Type B pancreatic cell (in vitro differentiated cells): ENCODE results near the gene CDH12. TPM values are rescaled to one million over a fixed set of nuclear protein-coding genes. Genes with fewer than 3 reads are reported as not detected.

Experiments
- DNase-seq: peaks from one replicate; pipeline ENCODE4 v3.0.0; 2021; ENCODE audit warnings: mixed read lengths; ENCODE audit not compliant: unreplicated experiment; ENCODE audit errors: extremely low spot score
- H3K27ac Mint-ChIP-seq: 2 replicates; pipeline ENCODE4 v1.8.0; 2021; ENCODE audit warnings: mild to moderate bottlenecking, mixed read lengths
- H3K27me3 Mint-ChIP-seq: 2 replicates; pipeline ENCODE4 v1.8.0; 2021; ENCODE audit warnings: mixed read lengths
- H3K36me3 Mint-ChIP-seq: 2 replicates; pipeline ENCODE4 v1.8.0; 2021; ENCODE audit warnings: mixed read lengths
- H3K4me1 Mint-ChIP-seq: one replicate; pipeline ENCODE4 v1.8.0; 2021; ENCODE audit warnings: mixed read lengths; ENCODE audit not compliant: unreplicated experiment
- H3K4me3 Mint-ChIP-seq: 2 replicates; pipeline ENCODE4 v1.8.0; 2021; ENCODE audit warnings: mild to moderate bottlenecking, mixed read lengths
- H3K9me3 Mint-ChIP-seq: 2 replicates; pipeline ENCODE4 v1.8.0; 2021; ENCODE audit warnings: mixed read lengths
- CTCF ChIP-seq: fragments of 200-600 bp; sonication (generic); conservative IDR thresholded peaks from 2 replicates; pipeline ENCODE4 v1.5.0; 2021; ENCODE audit warnings: antibody characterized with exemption, mild to moderate bottlenecking
- total RNA-seq: library from RNA; stranded (reverse); gene quantifications from 2 replicates; pipeline ENCODE4 v1.2.1, GENCODE V29; 2021; ENCODE audit warnings: low replicate concordance

CDH12 gene
- total RNA-seq, 1 donor from 2014 or later = 10.2 TPM

- DNase-seq = no peak
- Mint-ChIP-seq H3K4me3 (no peak overlapping the region), H3K4me1 (no peaks in the 10 kb centered on the region), H3K27me3 (no peaks in the 10 kb centered on the region), H3K36me3 (no peaks in the 10 kb centered on the region), H3K27ac (no peak overlapping the region), H3K9me3 (no peaks in the 10 kb centered on the region)
- TF ChIP-seq CTCF = no peak
Measured at GRCh38 chr5:21893161-21893560, 960.0 kb downstream of the CDH12 start.

GRCh38 chr5:21889581-21889980 lies 963.6 kb downstream of the CDH12 start:
- DNase-seq = no peak
- Mint-ChIP-seq H3K4me3 (no peak overlapping the region), H3K9me3 (no peaks in the 10 kb centered on the region), H3K27me3 (no peaks in the 10 kb centered on the region), H3K27ac (no peak overlapping the region), H3K36me3 (no peaks in the 10 kb centered on the region), H3K4me1 (no peaks in the 10 kb centered on the region)
- no peak for TF ChIP-seq CTCF

- TF ChIP-seq CTCF = no peak
- Mint-ChIP-seq H3K27ac (no peak overlapping the region), H3K9me3 (no peaks in the 10 kb centered on the region), H3K4me3 (no peak overlapping the region), H3K4me1 (no peaks in the 10 kb centered on the region), H3K27me3 (no peaks in the 10 kb centered on the region), H3K36me3 (no peaks in the 10 kb centered on the region)
- no peak for DNase-seq
Measured at GRCh38 chr5:21882074-21882745, 970.9 kb downstream of the CDH12 start.

- DNase-seq = no peak
- Mint-ChIP-seq H3K4me1 (no peaks in the 10 kb centered on the region), H3K36me3 (no peaks in the 10 kb centered on the region), H3K27me3 (no peaks in the 10 kb centered on the region), H3K4me3 (no peak overlapping the region), H3K9me3 (no peaks in the 10 kb centered on the region), H3K27ac (no peak overlapping the region)
- TF ChIP-seq CTCF = no peak
Measured at GRCh38 chr5:21880164-21880563, 973.0 kb downstream of the CDH12 start.

GRCh38 chr5:21862986-21863385 lies 990.2 kb downstream of the CDH12 start:
- no peak overlapping the region for H3K4me3 Mint-ChIP-seq

More at GRCh38 chr5:21862986-21863385, 990.2 kb downstream of the CDH12 start:
- no peak for TF ChIP-seq CTCF
- Mint-ChIP-seq H3K4me1 (no peaks in the 10 kb centered on the region), H3K9me3 (no peaks in the 10 kb centered on the region), H3K27ac (no peak overlapping the region), H3K27me3 (no peaks in the 10 kb centered on the region), H3K36me3 (no peaks in the 10 kb centered on the region)
- no peak for DNase-seq
